Uterine smooth muscle cell (primary cell): ENCODE data around the gene BTBD2. TPM values are rescaled to one million over a fixed set of nuclear protein-coding genes. Genes with fewer than 3 reads are reported as not detected.

Source experiments
- total RNA-seq: library from RNA; depleted of rRNA; stranded (reverse); fragments of >200 nt; gene quantifications from 2 replicates; pipeline ENCODE4 v1.2.3, GENCODE V29; 2014

BTBD2 gene
- 54.8 and 65.1 TPM in 2 replicates for total RNA-seq

GRCh38 chr19:2015608-2015950, at the start of gene BTBD2:
Gene BTBD2, minus strand, starts transcription at chr19:2015714. Its CDS starts 11 bp downstream, at chr19:2015703.

DNA sequence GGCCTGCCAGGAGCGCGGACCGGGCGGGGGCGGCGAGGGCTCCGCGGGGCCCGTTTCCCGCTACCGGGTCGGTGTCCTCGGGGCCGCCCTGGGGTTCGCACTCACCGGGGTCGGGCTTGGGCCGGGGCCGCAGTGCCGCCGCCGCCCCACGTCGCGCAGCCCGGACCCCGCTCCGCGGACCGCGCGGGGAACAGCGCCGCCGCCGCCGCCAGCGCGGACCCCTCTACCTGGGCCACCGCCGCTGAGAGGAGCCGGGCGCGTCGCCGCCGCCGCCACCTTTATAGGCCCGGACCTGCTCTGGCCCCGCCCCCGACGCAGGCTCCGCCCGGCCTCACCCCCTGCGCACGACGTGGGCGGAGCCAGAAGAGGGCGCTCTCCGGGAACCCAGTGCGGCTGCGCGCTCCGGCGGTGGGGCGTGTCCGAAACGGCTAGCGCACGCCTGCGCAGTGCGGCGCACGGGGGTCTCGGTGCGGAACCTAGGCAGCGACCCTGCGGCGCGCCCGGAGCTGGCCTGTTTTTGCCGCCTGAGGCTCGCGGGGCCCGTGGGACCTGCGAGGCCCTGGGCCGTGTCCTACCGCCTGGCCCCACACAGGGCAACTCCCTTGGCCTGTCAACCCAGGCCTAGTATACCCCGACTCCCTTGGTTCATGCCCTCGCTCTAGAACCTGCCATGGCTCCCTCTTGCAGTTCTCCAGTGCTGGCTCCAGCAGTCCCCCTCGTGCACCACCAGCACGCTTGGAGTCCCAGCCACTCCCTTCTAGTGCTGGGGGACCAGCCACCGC, 35.7 kb upstream of the BTBD2 start, which contains the start of gene MKNK2:
TSS of gene MKNK2 (minus strand) at position 254 of the 782 bp plus-strand sequence. CDS start 393 bp downstream, outside the sequence.

GRCh38 chr19:1941146-1942077, 74.1 kb downstream of the BTBD2 start, which contains the start of gene CSNK1G2:
Gene CSNK1G2, plus strand, starts transcription at chr19:1941172. Its CDS starts 28,601 bp downstream, at chr19:1969773.

Other genes with a start within 250 kb of the BTBD2 start
- 1.9 and 2.7 TPM in 2 replicates for gene ATP8B3, start 203.4 kb downstream of the BTBD2 start, total RNA-seq
- 5.6 and 10.8 TPM in 2 replicates for gene REXO1, start 167.2 kb downstream of the BTBD2 start, total RNA-seq
- 4.5 and 5.2 TPM in 2 replicates for gene KLF16, start 152.1 kb downstream of the BTBD2 start, total RNA-seq
- gene ABHD17A, start 130.2 kb downstream of the BTBD2 start, total RNA-seq = 69.7 and 71.1 TPM in 2 replicates
- gene ADAT3, start 110.3 kb downstream of the BTBD2 start, total RNA-seq = 3.9 and 4.1 TPM in 2 replicates
- gene SCAMP4, start 110.3 kb downstream of the BTBD2 start, total RNA-seq = 36.7 and 39.5 TPM in 2 replicates
- 59.4 and 79.8 TPM in 2 replicates for gene CSNK1G2, start 74.5 kb downstream of the BTBD2 start, total RNA-seq
- gene MKNK2, start 35.5 kb upstream of the BTBD2 start, total RNA-seq = 68.3 and 189 TPM in 2 replicates
- 33.5 and 36.7 TPM in 2 replicates for gene MOB3A, start 80.6 kb upstream of the BTBD2 start, total RNA-seq
- gene IZUMO4, start 81.2 kb upstream of the BTBD2 start, total RNA-seq = 0.89 and 2.1 TPM in 2 replicates
- gene AP3D1, start 135.9 kb upstream of the BTBD2 start, total RNA-seq = 109 and 150 TPM in 2 replicates
- 5.4 and 9.4 TPM in 2 replicates for gene DOT1L, start 148.2 kb upstream of the BTBD2 start, total RNA-seq
- 61.1 and 68.4 TPM in 2 replicates for gene PLEKHJ1, start 220.6 kb upstream of the BTBD2 start, total RNA-seq
- gene SF3A2, start 221.1 kb upstream of the BTBD2 start, total RNA-seq = 31.4 and 40.7 TPM in 2 replicates
- 0.66 and 1.6 TPM in 2 replicates for gene AMH, start 233.6 kb upstream of the BTBD2 start, total RNA-seq
- not detected in 2 replicates for gene JSRP1, start 240.7 kb upstream of the BTBD2 start, total RNA-seq